Nephron progenitor cell (in vitro differentiated cells): ENCODE results near the gene UNC45A.
A peak's percentile ranks its signal among the peaks of the same experiment; 100 is the strongest.

ENCODE experiments used
- DNase-seq: peaks from one replicate; pipeline ENCODE4 v3.0.0; 2021
- H3K27ac Mint-ChIP-seq: 2 replicates; pipeline ENCODE4 v1.8.0; 2021; ENCODE audit warnings: mild to moderate bottlenecking, moderate library complexity, mixed read lengths
- H3K27me3 Mint-ChIP-seq: 2 replicates; pipeline ENCODE4 v1.8.0; 2021; ENCODE audit warnings: mild to moderate bottlenecking, low read depth, mixed read lengths; ENCODE audit not compliant: poor library complexity
- H3K36me3 Mint-ChIP-seq: 2 replicates; pipeline ENCODE4 v1.8.0; 2021; ENCODE audit warnings: low read depth, mixed read lengths
- H3K4me1 Mint-ChIP-seq: 2 replicates; pipeline ENCODE4 v1.8.0; 2021; ENCODE audit warnings: mixed read lengths
- H3K4me3 Mint-ChIP-seq: 2 replicates; pipeline ENCODE4 v1.8.0; 2021; ENCODE audit warnings: mild to moderate bottlenecking, moderate library complexity, mixed read lengths
- H3K9me3 Mint-ChIP-seq: 2 replicates; pipeline ENCODE4 v1.8.0; 2021; ENCODE audit warnings: mild to moderate bottlenecking, moderate library complexity, mixed read lengths
- TF ChIP-seq, protein P1 (sequence below): fragments of 200-600 bp; sonication (generic); IDR thresholded peaks from 2 replicates; pipeline ENCODE4 v1.5.0; 2021; ENCODE audit warnings: antibody characterized with exemption

Gene UNC45A

DNA sequence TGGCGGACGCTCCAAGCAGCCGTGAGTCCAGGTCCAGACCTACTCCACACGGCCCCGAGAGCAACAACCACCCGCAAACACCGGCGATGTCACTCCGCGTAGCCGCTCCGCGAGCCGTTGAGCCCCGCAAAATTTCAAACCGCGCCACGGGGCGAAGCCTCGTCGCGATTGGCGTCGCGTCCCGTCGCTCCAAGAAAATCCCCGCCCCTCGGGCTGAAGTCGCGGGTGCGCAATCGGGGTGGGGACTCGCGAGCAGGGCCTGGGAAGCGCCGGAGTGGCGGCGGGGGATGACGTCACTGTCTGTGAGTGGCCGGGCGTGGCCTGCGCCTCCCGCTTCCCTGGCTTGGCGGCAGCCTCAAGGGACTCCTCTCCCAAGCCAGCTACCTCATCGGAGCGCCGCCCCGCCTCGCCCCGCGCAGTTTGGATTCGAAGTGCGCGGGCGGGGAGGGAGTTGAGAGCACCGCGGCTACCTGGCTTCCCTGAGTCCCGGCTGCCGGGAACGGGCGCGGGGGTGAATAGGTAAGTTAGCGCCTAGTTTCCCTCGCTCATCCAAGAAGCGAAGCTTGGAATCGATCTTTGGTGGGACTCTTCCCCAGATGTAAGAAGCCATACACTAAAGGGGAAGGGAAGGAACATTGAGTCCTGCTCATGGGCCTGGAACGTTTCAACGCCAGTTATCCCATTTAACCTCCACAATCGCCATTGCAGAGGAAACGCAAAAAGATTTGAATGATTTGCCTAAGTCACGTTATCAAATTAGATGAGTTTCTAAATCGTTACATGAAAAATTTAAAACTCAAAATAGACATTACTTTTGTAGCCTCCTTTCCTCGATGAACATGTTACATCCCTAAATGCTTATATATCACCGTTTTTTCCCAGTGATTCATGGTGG is 59.6 kb downstream of the UNC45A start, which contains the start of gene PRC1:
Gene PRC1, minus strand, starts transcription at position 119 of the 895 bp plus-strand sequence. Its CDS starts 118 bp downstream, at position 1.
- H3K27ac Mint-ChIP-seq, result peak within 1 kb of the TSS; percentile 99
- H3K4me3 Mint-ChIP-seq, result peak within 1 kb of the TSS; percentile 100
- no peaks in the 10 kb centered on the region for H3K9me3 Mint-ChIP-seq
- peaks cover 35% of the 10 kb centered on the region for H3K4me1 Mint-ChIP-seq
- peaks cover 25% of the 10 kb centered on the region for H3K36me3 Mint-ChIP-seq
- TF ChIP-seq, protein P1, sequence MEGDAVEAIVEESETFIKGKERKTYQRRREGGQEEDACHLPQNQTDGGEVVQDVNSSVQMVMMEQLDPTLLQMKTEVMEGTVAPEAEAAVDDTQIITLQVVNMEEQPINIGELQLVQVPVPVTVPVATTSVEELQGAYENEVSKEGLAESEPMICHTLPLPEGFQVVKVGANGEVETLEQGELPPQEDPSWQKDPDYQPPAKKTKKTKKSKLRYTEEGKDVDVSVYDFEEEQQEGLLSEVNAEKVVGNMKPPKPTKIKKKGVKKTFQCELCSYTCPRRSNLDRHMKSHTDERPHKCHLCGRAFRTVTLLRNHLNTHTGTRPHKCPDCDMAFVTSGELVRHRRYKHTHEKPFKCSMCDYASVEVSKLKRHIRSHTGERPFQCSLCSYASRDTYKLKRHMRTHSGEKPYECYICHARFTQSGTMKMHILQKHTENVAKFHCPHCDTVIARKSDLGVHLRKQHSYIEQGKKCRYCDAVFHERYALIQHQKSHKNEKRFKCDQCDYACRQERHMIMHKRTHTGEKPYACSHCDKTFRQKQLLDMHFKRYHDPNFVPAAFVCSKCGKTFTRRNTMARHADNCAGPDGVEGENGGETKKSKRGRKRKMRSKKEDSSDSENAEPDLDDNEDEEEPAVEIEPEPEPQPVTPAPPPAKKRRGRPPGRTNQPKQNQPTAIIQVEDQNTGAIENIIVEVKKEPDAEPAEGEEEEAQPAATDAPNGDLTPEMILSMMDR, result no peak
- peaks cover 3% of the 10 kb centered on the region for H3K27me3 Mint-ChIP-seq
- peak; percentile 99 for DNase-seq

DNA sequence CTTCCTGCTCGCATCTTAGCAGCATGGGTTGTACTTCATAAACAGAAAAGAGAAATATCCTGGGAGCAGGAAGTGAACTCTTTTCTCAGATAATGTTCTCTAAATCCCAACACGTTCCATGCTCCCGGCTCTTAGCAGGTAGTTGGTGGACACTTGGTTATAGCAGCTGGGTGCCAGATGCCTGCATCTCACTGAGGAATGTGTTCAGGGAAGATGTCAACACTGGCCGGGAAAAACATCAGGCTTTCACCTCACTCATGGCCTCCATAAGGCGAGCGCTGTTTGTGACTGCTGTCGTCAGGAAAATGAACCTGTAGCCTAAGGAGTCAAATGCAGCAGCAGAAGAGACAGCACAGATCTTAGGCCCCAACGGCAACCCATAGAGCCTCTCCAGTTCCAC is 63.7 kb downstream of the UNC45A start:
- TF ChIP-seq, protein P1, result no peak
- no peak for DNase-seq
- no peak overlapping the region for H3K27ac Mint-ChIP-seq
- H3K4me1 Mint-ChIP-seq, result peaks cover 10% of the 10 kb centered on the region
- H3K4me3 Mint-ChIP-seq, result no peak overlapping the region
- peaks cover 44% of the 10 kb centered on the region for H3K36me3 Mint-ChIP-seq
- no peaks in the 10 kb centered on the region for H3K27me3 Mint-ChIP-seq
- H3K9me3 Mint-ChIP-seq, result no peaks in the 10 kb centered on the region

DNA sequence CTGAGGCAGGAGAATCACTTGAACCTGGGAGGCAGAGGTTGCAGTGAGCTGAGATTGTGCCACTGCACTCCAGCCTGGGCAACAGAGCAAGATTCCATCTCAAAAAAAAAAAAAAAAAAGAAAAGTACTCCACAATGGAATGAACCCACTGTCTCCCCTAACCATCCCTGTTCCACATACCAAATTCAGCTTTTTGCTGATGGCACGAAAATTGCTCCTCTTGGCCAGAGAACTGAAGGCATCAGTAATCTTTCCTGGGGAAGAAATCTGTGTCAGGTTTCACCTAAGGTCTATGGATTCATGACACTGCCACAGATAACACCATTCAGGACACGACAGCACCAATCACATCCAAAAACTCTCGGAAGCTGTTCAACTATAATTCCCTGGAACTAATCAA is 66.1 kb downstream of the UNC45A start:
- no peak for DNase-seq
- H3K36me3 Mint-ChIP-seq, result peaks cover 62% of the 10 kb centered on the region
- H3K4me3 Mint-ChIP-seq, result no peak overlapping the region
- no peaks in the 10 kb centered on the region for H3K4me1 Mint-ChIP-seq
- no peaks in the 10 kb centered on the region for H3K27me3 Mint-ChIP-seq
- TF ChIP-seq, protein P1, result no peak
- H3K9me3 Mint-ChIP-seq, result no peaks in the 10 kb centered on the region
- no peak overlapping the region for H3K27ac Mint-ChIP-seq
